ENCODE measurements around the gene CKM. TPM values are rescaled to one million over a fixed set of nuclear protein-coding genes. Genes with fewer than 3 reads are reported as not detected.

The CKM gene
- polyA plus RNA-seq, 1 experiment: not detected

DNA sequence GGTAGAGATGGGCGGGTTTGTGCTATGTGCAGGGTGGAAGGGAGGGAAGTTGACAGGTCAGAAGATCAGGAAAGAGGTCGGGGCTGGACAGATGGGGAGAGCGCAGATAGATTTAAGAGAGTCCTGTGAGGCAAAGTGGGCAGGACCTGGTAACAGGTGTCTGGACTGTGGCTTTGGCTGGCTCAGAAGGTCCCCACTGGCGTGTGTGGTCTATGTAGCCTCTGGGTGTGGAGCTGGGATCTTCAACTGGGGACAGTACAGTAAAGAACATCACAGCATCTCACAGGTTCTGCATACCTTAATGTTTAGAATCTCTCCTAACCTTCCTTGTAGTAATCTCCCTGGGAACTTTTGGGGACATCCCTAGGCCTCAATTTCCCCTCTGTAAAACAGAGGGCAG lies 17.7 kb downstream of the CKM start:
- ChIA-PET POLR2A (no interaction called here), CTCF (no interaction called here)
- Histone ChIP-seq H3K27me3 (ENCODE audit: control insufficient read depth, insufficient read depth, low read length) (no peaks in the 10 kb centered on the region), H3K36me3 (ENCODE audit: control insufficient read depth, insufficient read depth, low read length) (peaks cover 2% of the 10 kb centered on the region; the same call in 1 of the 2 replicates), H3K4me3 (ENCODE audit: low read depth, low read length) (no peak overlapping the region)
- TF ChIP-seq, protein P1, sequence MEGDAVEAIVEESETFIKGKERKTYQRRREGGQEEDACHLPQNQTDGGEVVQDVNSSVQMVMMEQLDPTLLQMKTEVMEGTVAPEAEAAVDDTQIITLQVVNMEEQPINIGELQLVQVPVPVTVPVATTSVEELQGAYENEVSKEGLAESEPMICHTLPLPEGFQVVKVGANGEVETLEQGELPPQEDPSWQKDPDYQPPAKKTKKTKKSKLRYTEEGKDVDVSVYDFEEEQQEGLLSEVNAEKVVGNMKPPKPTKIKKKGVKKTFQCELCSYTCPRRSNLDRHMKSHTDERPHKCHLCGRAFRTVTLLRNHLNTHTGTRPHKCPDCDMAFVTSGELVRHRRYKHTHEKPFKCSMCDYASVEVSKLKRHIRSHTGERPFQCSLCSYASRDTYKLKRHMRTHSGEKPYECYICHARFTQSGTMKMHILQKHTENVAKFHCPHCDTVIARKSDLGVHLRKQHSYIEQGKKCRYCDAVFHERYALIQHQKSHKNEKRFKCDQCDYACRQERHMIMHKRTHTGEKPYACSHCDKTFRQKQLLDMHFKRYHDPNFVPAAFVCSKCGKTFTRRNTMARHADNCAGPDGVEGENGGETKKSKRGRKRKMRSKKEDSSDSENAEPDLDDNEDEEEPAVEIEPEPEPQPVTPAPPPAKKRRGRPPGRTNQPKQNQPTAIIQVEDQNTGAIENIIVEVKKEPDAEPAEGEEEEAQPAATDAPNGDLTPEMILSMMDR (IDR thresholded peaks at IDR 0.05; ENCODE audit: insufficient read depth, low read depth, low read length): no peak
- DNase-seq (ENCODE audit: low read depth): no peak

DNA sequence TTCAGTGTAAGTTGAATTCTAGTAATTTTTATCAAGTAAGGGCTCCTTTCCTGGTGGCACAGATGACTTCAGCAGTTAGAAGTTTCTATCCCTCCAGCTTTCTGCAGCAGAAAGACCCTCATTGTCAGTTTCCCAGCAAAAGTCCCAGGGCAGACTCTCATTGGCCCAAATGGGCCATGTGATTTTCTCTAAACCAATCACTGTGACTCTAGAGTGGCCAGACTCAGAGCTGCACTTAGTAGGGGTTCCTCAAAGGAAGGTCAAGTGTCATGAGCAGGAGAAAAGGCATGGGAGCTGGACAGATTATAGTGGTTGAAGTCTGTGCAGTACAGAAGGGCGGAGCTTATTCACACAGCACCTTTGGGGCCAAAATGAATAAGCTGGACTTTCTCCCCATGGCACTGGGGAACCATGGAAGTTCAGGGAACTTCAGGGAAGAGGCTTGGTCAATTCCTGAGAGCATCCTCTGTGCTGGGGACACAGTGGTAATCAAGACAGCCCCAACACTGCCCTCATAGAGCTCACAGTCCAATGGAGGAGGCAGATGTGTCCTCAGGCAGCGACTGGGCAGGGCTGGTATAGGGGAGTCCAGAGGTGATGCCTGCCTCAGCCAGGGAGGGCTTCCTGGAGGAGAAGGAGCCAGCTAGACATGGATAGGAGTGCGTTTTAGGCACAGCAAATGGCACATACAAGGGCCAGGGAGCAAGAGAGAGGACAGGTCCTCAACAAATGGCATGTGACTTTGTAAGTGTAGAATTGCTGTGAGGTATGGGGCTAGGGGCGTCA lies 18.3 kb downstream of the CKM start:
- TF ChIP-seq, protein P1 (IDR thresholded peaks at IDR 0.05; ENCODE audit: insufficient read depth, low read depth, low read length): no peak
- ChIA-PET POLR2A (no interaction called here), CTCF (no interaction called here)
- no peaks in the 10 kb centered on the region for H3K27me3 ChIP-seq (ENCODE audit: control insufficient read depth, insufficient read depth, low read length)
- H3K4me3 ChIP-seq (ENCODE audit: low read depth, low read length): no peak overlapping the region
- peaks cover 5% of the 10 kb centered on the region for H3K36me3 ChIP-seq (ENCODE audit: control insufficient read depth, insufficient read depth, low read length)
- DNase-seq (ENCODE audit: low read depth): no peak

DNA sequence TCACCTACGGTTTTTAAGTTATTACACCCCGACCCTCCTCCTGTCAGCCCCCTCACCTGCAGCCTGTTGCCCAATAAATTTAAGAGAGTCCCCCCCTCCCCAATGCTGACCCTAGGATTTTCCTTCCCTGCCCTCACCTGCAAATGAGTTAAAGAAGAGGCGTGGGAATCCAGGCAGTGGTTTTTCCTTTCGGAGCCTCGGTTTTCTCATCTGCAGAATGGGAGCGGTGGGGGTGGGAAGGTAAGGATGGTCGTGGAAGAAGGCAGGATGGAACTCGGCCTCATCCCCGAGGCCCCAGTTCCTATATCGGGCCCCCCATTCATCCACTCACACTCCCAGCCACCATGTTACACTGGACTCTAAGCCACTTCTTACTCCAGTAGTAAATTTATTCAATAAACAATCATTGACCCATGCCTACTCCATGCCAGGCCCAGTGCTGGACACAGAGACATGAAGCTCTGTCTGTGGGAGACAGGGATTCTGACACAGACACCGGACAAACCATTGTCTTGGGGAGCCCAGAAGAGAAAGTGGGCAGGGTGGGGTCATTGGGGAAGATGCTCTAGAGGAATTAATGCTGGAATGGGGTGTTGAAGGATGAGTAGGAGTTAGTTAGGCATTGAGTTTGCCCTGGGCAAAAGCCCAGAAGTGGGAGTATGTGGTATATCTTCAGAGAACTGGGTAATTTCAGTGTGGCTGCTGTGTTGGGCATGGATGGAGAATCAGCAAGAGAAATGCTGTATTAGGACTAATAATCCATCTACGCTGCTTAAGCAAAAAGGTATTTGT lies 19.2 kb downstream of the CKM start:
- H3K4me3 ChIP-seq (ENCODE audit: low read depth, low read length): no peak overlapping the region
- ChIA-PET POLR2A (no interaction called here), CTCF (no interaction called here)
- DNase-seq (ENCODE audit: low read depth): no peak
- H3K36me3 ChIP-seq (ENCODE audit: control insufficient read depth, insufficient read depth, low read length): peaks cover 8% of the 10 kb centered on the region
- no peaks in the 10 kb centered on the region for H3K27me3 ChIP-seq (ENCODE audit: control insufficient read depth, insufficient read depth, low read length)
- TF ChIP-seq, protein P1 (IDR thresholded peaks at IDR 0.05; ENCODE audit: insufficient read depth, low read depth, low read length): no peak

- CTCF ChIA-PET: interaction anchor here (1.0 kb wide), 1 partner anchor 22 kb away, joined by 3 read pairs; no protein-coding TSS in a partner anchor
Measured at GRCh38 chr19:45302416-45302815, 20.3 kb downstream of the CKM start.

GRCh38 chr19:45299719-45300118 lies 23.0 kb downstream of the CKM start:
- TF ChIP-seq, protein P1 (IDR thresholded peaks at IDR 0.05; ENCODE audit: insufficient read depth, low read depth, low read length): no peak
- POLR2A ChIA-PET: no interaction called here
- Histone ChIP-seq H3K36me3 (ENCODE audit: control insufficient read depth, insufficient read depth, low read length) (peaks cover 18% of the 10 kb centered on the region), H3K4me3 (ENCODE audit: low read depth, low read length) (no peak overlapping the region), H3K27me3 (ENCODE audit: control insufficient read depth, insufficient read depth, low read length) (no peaks in the 10 kb centered on the region)
- CTCF ChIA-PET: no interaction called here
- no peak for DNase-seq (ENCODE audit: low read depth)

More at GRCh38 chr19:45302416-45302815, 20.3 kb downstream of the CKM start:
- POLR2A ChIA-PET: no interaction called here
- Histone ChIP-seq H3K4me3 (ENCODE audit: low read depth, low read length) (no peak overlapping the region), H3K36me3 (ENCODE audit: control insufficient read depth, insufficient read depth, low read length) (peaks cover 12% of the 10 kb centered on the region), H3K27me3 (ENCODE audit: control insufficient read depth, insufficient read depth, low read length) (no peaks in the 10 kb centered on the region)
- DNase-seq (ENCODE audit: low read depth): no peak
- TF ChIP-seq, protein P1 (IDR thresholded peaks at IDR 0.05; ENCODE audit: insufficient read depth, low read depth, low read length): no peak

Measured in BJ (cell line).